Purkinje cell (primary cell): ENCODE results near the gene MYF5. TPM values are rescaled to one million over a fixed set of nuclear protein-coding genes. Genes with fewer than 3 reads are reported as not detected.

Experiments used
- polyA plus RNA-seq: library from polyadenylated mRNA; unstranded; fragments of >200 nt; fragmentation: Nextera tagmentation; gene quantifications from 2 replicates; pipeline ENCODE4 v1.2.1, GENCODE V29; 2014

MYF5 gene
- not detected in 2 replicates for polyA plus RNA-seq

GRCh38 chr12:80716696-80717469 is at the start of gene MYF5:
Gene MYF5 (plus strand): TSS chr12:80716912. CDS start chr12:80717064, 152 bp downstream.

DNA sequence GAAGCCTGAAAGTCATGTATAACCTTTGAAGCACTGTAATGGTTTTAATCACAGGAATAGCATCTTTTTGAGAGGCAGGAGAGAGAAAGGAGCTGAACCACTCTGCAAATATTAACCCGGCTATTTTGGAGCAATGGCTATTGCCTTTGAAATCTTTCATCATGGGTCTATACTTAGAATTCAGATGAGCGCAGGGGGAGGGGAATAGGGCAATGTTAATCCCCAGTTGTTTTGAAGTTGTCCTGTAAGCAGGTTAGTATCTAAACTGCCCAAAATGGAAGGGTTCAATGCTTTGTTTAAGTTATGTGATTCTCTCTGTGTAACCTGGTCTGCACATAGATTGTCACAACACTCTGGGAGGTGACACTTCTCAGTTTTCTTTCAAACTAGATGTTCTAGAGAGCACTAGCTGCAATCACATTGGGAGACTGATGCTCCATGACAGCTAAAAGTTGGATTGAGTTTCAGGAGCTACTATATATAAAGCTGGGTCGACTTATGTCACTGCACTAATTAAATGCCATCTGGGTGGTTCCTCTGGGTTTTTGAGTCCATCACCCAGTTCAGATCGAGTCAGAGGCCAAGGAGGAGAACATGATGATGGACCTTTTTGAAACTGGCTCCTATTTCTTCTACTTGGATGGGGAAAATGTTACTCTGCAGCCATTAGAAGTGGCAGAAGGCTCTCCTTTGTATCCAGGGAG is 9.4 kb upstream of the MYF5 start, which contains the start of gene MYF6:
Gene MYF6 (plus strand): TSS at position 509 of the 704 bp plus-strand sequence. CDS start 86 bp downstream, at position 595.

Other genes with a start within 250 kb of the MYF5 start
- not detected in 2 replicates for gene MYF6, start 9.3 kb upstream of the MYF5 start, polyA plus RNA-seq
- gene LIN7A, start 221.0 kb downstream of the MYF5 start, polyA plus RNA-seq = 4.0 and 4.4 TPM in 2 replicates